GM12878 (cell line): ENCODE results near the gene HSPA4. TPM values are rescaled to one million over a fixed set of nuclear protein-coding genes. Genes with fewer than 3 reads are reported as not detected.

Experiments used
- CBFB ChIP-seq: IDR thresholded peaks from 2 replicates; pipeline ENCODE4 v1.6.1; 2016; ENCODE audit warnings: antibody characterized with exemption, low read depth
- CUX1 ChIP-seq: IDR thresholded peaks from 2 replicates; pipeline ENCODE4 v1.6.1; 2012; ENCODE audit warnings: improper control_type of control experiment, low read depth, low read length; ENCODE audit not compliant: insufficient replicate concordance
- HSF1 ChIP-seq: fragments of 150-350 bp; IDR thresholded peaks from 2 replicates; pipeline ENCODE4 v1.6.1; 2014; ENCODE audit warnings: mild to moderate bottlenecking, low read depth, low read length
- IRF4 ChIP-seq: IDR thresholded peaks from 2 replicates; pipeline ENCODE4 v1.6.1; 2011; ENCODE audit warnings: low read depth, low read length
- NFXL1 ChIP-seq: fragments of 450-650 bp; IDR thresholded peaks from 2 replicates; pipeline ENCODE4 v1.6.1; 2017; ENCODE audit warnings: antibody characterized with exemption, mild to moderate bottlenecking, borderline replicate concordance
- RUNX3 ChIP-seq: IDR thresholded peaks from 2 replicates; pipeline ENCODE4 v1.6.1; 2012; ENCODE audit warnings: low read length, inconsistent platforms
- SP1 ChIP-seq: IDR thresholded peaks from one replicate; pipeline ENCODE4 v1.6.1; 2011; ENCODE audit warnings: low read depth, low read length
- SREBF2 ChIP-seq: IDR thresholded peaks from 2 replicates; pipeline ENCODE4 v1.6.1; 2012; ENCODE audit warnings: mild to moderate bottlenecking, low read length
- SUZ12 ChIP-seq: fragments of 200-600 bp; sonication (generic); IDR thresholded peaks from one replicate; pipeline ENCODE4 v1.6.1; 2018; ENCODE audit warnings: antibody characterized with exemption, mild to moderate bottlenecking; ENCODE audit not compliant: unreplicated experiment
- TAF1 ChIP-seq: IDR thresholded peaks from 2 replicates; pipeline ENCODE4 v1.6.1; 2011; ENCODE audit warnings: mild to moderate bottlenecking, low read depth, low read length, borderline replicate concordance
- YY1 ChIP-seq: IDR thresholded peaks from 2 replicates; pipeline ENCODE4 v1.6.1; 2011; ENCODE audit warnings: low read depth, mild to moderate bottlenecking, low read length
- polyA plus RNA-seq, 11 experiments: library from polyadenylated mRNA; depleted of rRNA in 4 of 11; unstranded in 6 of 11; stranded (reverse) in 5 of 11; fragments of >200 nt; fragmentation: Nextera tagmentation in 4 of 11; fragmentation: Illumina TruSeq in 1 of 11; extraction: Ambion mirVana in 4 of 11; extraction: Trizol in 1 of 11; gene quantifications; 1 replicate in 1 of 11; 2 replicates in 10 of 11; pipeline versions ENCODE4 v1.2.1 to v1.2.3, GENCODE V29; 2011 to 2016; ENCODE audit warnings: inconsistent platforms in 2 of 11, missing spikeins in 2 of 11, low read depth in 1 of 11
- total RNA-seq, 4 experiments: library from RNA; depleted of rRNA in 3 of 4; stranded (reverse); fragments of >200 nt in 3 of 4; fragmentation: Illumina TruSeq in 1 of 4; extraction: Trizol in 1 of 4; gene quantifications; 2 replicates each; pipeline versions ENCODE4 v1.2.1 to v1.2.3, GENCODE V29; 2013 to 2021
- TF ChIP-seq, protein P1 (sequence below): fragments of 450-650 bp; IDR thresholded peaks from 2 replicates; pipeline ENCODE4 v1.6.1; 2018; ENCODE audit warnings: mild to moderate bottlenecking, low read depth, moderate library complexity; ENCODE audit not compliant: partially characterized antibody
- TF ChIP-seq, protein P2 (sequence below): fragments of 450-650 bp; IDR thresholded peaks from 2 replicates; pipeline ENCODE4 v1.6.1; 2016; ENCODE audit warnings: mild to moderate bottlenecking, moderate library complexity, borderline replicate concordance
- TF ChIP-seq, protein P3 (sequence below): fragments of 450-650 bp; IDR thresholded peaks from 2 replicates; pipeline ENCODE4 v1.6.1; 2017; ENCODE audit warnings: borderline replicate concordance

Gene HSPA4
- total and polyA plus RNA-seq, 10 of the 15 experiments (the other 5 are each of a cell fraction or from before 2014, with no cell fraction given) = 61.6 to 234 (median 116) TPM

- TF ChIP-seq SUZ12 = no peak
- no peak for TF ChIP-seq IRF4
- no peak for TF ChIP-seq HSF1
- TF ChIP-seq TAF1 = no peak
- TF ChIP-seq, protein P1, sequence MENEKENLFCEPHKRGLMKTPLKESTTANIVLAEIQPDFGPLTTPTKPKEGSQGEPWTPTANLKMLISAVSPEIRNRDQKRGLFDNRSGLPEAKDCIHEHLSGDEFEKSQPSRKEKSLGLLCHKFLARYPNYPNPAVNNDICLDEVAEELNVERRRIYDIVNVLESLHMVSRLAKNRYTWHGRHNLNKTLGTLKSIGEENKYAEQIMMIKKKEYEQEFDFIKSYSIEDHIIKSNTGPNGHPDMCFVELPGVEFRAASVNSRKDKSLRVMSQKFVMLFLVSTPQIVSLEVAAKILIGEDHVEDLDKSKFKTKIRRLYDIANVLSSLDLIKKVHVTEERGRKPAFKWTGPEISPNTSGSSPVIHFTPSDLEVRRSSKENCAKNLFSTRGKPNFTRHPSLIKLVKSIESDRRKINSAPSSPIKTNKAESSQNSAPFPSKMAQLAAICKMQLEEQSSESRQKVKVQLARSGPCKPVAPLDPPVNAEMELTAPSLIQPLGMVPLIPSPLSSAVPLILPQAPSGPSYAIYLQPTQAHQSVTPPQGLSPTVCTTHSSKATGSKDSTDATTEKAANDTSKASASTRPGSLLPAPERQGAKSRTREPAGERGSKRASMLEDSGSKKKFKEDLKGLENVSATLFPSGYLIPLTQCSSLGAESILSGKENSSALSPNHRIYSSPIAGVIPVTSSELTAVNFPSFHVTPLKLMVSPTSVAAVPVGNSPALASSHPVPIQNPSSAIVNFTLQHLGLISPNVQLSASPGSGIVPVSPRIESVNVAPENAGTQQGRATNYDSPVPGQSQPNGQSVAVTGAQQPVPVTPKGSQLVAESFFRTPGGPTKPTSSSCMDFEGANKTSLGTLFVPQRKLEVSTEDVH = no peak
- TF ChIP-seq SREBF2 = no peak
- TF ChIP-seq, protein P2, sequence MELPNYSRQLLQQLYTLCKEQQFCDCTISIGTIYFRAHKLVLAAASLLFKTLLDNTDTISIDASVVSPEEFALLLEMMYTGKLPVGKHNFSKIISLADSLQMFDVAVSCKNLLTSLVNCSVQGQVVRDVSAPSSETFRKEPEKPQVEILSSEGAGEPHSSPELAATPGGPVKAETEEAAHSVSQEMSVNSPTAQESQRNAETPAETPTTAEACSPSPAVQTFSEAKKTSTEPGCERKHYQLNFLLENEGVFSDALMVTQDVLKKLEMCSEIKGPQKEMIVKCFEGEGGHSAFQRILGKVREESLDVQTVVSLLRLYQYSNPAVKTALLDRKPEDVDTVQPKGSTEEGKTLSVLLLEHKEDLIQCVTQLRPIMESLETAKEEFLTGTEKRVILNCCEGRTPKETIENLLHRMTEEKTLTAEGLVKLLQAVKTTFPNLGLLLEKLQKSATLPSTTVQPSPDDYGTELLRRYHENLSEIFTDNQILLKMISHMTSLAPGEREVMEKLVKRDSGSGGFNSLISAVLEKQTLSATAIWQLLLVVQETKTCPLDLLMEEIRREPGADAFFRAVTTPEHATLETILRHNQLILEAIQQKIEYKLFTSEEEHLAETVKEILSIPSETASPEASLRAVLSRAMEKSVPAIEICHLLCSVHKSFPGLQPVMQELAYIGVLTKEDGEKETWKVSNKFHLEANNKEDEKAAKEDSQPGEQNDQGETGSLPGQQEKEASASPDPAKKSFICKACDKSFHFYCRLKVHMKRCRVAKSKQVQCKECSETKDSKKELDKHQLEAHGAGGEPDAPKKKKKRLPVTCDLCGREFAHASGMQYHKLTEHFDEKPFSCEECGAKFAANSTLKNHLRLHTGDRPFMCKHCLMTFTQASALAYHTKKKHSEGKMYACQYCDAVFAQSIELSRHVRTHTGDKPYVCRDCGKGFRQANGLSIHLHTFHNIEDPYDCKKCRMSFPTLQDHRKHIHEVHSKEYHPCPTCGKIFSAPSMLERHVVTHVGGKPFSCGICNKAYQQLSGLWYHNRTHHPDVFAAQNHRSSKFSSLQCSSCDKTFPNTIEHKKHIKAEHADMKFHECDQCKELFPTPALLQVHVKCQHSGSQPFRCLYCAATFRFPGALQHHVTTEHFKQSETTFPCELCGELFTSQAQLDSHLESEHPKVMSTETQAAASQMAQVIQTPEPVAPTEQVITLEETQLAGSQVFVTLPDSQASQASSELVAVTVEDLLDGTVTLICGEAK = no peak
- no peak for TF ChIP-seq CUX1
- TF ChIP-seq, protein P3, sequence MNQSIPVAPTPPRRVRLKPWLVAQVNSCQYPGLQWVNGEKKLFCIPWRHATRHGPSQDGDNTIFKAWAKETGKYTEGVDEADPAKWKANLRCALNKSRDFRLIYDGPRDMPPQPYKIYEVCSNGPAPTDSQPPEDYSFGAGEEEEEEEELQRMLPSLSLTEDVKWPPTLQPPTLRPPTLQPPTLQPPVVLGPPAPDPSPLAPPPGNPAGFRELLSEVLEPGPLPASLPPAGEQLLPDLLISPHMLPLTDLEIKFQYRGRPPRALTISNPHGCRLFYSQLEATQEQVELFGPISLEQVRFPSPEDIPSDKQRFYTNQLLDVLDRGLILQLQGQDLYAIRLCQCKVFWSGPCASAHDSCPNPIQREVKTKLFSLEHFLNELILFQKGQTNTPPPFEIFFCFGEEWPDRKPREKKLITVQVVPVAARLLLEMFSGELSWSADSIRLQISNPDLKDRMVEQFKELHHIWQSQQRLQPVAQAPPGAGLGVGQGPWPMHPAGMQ = no peak
- no peak for TF ChIP-seq SP1
- no peak for TF ChIP-seq CBFB
- peak; percentile 29; the same call in 1 of the 2 replicates for TF ChIP-seq RUNX3
- no peak for TF ChIP-seq NFXL1
- TF ChIP-seq YY1 = peak; percentile 76
Measured at GRCh38 chr5:133111299-133111698, 59.5 kb downstream of the HSPA4 start (continued).
